Non-pigmented ciliary epithelial cell (primary cell): ENCODE results near the gene CD4.
"Not testable (repeated sequence)": the region's sequence is repeated elsewhere in the genome, so short reads cannot be mapped to it uniquely, and the experiment has no call there.

Experiments used
- DNase-seq: peaks from one replicate; pipeline ENCODE4 v3.0.0-alpha.2; 2010; ENCODE audit warnings: low read depth

The CD4 gene

DNA sequence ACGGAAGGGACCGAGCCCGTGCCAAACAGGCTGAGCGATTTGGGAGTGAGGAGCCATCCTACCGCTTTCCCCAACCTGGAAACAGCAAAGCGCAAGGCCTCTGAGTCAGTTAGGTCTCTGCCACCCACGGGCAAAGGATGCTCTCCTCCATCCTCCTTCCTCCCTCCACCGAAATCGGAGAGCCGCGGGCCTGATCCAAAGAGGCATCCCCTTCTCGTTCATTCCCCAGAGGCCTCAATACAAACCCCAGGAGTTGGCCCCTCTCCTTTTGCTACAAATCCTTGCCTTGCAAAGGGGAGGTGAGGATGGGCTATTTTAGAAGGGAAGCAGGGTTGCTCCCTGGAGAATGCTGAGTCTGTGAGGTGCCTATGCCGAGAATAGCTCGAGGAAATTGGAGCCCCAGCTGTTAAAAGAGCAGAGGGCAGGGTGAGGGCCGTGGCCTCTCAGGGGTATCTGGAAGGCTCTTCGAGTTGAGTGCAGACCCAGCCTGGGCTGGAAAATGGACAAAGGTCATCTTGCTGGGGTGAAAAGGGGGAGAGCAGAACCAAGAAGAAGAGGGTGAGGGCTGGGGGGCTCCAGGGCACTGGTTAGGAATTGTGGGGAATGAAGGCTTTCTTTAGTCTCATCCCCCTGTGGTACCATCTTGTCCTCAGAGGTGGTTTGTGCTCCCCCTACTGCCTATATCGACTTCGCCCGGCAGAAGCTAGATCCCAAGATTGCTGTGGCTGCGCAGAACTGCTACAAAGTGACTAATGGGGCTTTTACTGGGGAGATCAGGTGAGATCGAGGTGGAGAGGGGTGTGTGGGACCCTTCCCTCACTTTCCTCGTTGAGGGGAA, 79.1 kb downstream of the CD4 start:
- no peak for DNase-seq

DNA sequence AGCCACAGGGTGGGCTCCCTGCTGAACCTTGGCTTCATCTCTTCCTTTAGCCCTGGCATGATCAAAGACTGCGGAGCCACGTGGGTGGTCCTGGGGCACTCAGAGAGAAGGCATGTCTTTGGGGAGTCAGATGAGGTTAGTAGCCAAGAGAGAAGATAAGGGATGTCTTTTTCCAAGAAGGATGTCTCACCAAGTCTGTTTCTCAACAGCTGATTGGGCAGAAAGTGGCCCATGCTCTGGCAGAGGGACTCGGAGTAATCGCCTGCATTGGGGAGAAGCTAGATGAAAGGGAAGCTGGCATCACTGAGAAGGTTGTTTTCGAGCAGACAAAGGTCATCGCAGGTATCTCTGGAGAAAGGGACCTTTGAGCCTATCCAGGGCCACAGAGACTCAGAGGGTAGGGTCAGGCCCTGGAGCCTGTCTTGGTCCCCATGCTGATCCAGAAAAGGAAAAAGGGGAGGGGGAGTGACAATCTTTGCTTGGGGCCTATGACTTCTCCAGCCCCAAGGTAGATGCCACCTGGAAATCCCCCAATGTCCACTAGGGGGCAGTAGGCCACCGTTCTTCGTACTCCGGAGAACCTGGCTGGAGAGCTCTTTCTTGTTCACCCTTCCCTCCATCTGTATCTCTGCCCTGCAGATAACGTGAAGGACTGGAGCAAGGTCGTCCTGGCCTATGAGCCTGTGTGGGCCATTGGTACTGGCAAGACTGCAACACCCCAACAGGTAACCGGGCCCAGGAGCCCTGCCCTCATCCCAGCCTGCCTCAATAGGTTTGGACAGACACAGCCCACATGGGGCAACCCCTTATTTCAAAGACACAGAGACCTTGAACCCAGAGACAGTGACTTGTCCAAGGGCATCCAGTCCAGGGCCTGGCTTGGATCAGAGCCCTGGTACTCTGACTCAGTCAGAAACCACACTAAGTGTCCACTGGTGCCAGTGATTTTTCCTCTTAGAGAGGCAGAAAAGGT, 80.0 kb downstream of the CD4 start:
- no peak for DNase-seq

DNA sequence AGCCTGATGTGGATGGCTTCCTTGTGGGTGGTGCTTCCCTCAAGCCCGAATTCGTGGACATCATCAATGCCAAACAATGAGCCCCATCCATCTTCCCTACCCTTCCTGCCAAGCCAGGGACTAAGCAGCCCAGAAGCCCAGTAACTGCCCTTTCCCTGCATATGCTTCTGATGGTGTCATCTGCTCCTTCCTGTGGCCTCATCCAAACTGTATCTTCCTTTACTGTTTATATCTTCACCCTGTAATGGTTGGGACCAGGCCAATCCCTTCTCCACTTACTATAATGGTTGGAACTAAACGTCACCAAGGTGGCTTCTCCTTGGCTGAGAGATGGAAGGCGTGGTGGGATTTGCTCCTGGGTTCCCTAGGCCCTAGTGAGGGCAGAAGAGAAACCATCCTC, 81.0 kb downstream of the CD4 start:
- not testable (repeated sequence) for DNase-seq
